Measurements from ENCODE around the gene ASPG.

ASPG gene

DNA sequence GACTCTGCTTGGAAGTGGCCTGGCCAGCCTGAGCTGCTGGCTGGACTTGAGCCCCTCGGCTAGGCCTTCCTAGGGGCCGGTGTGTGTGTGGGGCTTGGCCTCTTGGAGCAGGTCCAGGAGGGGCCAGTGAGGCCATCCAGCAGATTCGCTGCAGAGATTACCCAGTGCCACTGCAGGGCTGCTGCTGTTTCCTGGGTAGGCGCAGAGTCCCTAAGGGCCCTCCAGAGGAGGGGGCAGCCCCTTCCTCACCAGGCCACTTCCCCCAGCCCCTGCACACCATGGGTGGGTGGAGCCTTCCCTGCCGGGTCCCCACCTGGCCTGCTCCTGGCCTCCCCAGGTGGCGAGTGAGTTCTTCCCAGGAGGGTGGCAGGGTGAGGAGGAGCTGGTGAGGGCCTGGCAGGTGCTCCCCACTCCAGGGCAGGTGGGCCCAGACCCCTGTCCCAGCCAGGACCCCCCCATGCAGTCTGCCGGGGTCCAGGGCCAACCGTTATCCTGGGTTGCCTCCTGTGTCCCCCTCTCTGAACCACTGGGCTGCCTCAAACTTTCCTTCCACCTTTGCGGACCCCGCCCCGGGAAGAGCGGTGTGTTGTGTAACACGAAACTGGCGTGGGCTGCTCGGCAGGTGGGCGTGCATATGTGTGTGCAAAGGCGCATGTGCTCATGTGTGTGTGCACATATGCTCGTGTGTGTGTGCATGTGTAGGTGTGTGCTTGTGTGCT lies 25.1 kb downstream of the ASPG start:
- H3K4me3 ChIP-seq (ENCODE audit: low read depth in 1 of 2, low read length in 2 of 2) = no peak overlapping the region
- no peaks in the 10 kb centered on the region for H3K36me3 ChIP-seq (ENCODE audit: control insufficient read depth in 1 of 2, insufficient read depth in 2 of 2, low read length in 2 of 2)
- H3K9me3 ChIP-seq (ENCODE audit: control insufficient read depth in 1 of 2, low read length in 2 of 2) = no peaks in the 10 kb centered on the region
- H3K27me3 ChIP-seq (ENCODE audit: low read depth, low read length) = no peaks in the 10 kb centered on the region
- no peaks in the 10 kb centered on the region for H3K4me1 ChIP-seq (ENCODE audit: control insufficient read depth in 1 of 2, insufficient read depth in 2 of 2, low read length in 2 of 2)
- no peak overlapping the region for H3K27ac ChIP-seq (ENCODE audit: low read length)

DNA sequence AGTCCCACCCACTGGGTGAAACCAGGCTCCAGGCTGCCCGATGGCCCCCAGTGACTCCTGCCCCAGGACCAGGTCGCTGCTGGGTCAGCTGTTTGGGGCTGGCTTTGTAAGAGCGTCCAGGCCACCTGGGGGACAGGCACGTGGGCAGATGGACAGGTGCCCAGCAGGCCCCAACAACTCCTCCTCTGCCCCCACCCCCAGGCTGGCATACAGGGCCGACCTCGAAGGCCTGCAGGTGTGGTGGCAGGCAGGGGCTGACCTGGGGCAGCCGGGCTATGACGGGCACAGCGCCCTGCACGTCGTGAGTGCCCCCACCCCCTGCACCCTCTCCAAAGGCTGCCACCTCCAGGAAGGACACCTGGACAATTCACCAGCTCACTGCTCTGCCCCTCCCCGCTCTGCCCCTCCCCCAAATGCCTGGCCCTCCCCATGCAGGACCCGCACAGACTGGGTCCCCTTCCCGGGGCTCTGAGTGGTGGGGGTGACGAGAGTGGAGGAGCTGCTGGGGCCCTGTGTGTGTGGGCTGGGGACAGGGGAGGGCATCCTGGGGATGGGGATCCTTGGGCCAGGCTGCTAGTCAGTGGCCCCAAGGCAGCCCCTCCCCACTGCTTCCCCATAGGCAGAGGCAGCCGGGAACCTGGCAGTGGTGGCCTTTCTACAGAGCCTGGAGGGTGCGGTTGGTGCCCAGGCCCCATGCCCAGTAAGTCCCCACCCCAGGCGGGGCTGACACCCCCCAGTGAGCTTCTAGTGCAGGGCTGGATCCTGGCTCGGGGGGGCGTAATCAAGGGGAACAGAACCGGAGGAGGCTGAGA lies 26.0 kb downstream of the ASPG start:
- Histone ChIP-seq H3K9me3 (ENCODE audit: control insufficient read depth in 1 of 2, low read length in 2 of 2) (no peaks in the 10 kb centered on the region), H3K36me3 (ENCODE audit: control insufficient read depth in 1 of 2, insufficient read depth in 2 of 2, low read length in 2 of 2) (no peaks in the 10 kb centered on the region), H3K27ac (ENCODE audit: low read length) (no peak overlapping the region), H3K27me3 (ENCODE audit: low read depth, low read length) (peaks cover 5% of the 10 kb centered on the region), H3K4me1 (ENCODE audit: control insufficient read depth in 1 of 2, insufficient read depth in 2 of 2, low read length in 2 of 2) (peaks cover 0 to 6% of the 10 kb centered on the region in 2 donors), H3K4me3 (ENCODE audit: low read depth in 1 of 2, low read length in 2 of 2) (no peak overlapping the region)

DNA sequence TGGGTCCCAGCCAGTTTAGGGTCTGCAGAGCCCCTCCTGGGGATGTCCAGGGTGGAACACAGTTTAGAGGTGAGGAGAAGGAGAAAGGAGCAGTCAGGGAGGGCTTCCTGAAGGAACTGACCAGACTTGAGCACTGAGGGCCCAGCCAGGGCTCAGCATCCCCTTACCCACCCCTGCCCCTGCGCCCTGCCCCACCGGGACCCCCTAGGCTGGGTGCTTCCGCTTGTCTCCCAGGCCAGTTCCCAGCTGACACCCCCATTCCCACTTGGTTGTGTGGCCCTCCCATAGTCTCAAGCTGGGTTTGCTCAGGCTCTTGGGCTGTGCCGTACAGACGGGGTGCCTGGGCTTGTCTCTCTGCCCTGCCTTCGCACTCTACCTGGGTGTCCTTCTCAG lies 26.6 kb downstream of the ASPG start:
- Histone ChIP-seq H3K9me3 (ENCODE audit: control insufficient read depth in 1 of 2, low read length in 2 of 2) (no peaks in the 10 kb centered on the region), H3K4me3 (ENCODE audit: low read depth in 1 of 2, low read length in 2 of 2) (no peak overlapping the region), H3K27me3 (ENCODE audit: low read depth, low read length) (peaks cover 5% of the 10 kb centered on the region), H3K27ac (ENCODE audit: low read length) (no peak overlapping the region), H3K4me1 (ENCODE audit: control insufficient read depth in 1 of 2, insufficient read depth in 2 of 2, low read length in 2 of 2) (peaks cover 0 to 11% of the 10 kb centered on the region in 2 donors), H3K36me3 (ENCODE audit: control insufficient read depth in 1 of 2, insufficient read depth in 2 of 2, low read length in 2 of 2) (no peaks in the 10 kb centered on the region)

DNA sequence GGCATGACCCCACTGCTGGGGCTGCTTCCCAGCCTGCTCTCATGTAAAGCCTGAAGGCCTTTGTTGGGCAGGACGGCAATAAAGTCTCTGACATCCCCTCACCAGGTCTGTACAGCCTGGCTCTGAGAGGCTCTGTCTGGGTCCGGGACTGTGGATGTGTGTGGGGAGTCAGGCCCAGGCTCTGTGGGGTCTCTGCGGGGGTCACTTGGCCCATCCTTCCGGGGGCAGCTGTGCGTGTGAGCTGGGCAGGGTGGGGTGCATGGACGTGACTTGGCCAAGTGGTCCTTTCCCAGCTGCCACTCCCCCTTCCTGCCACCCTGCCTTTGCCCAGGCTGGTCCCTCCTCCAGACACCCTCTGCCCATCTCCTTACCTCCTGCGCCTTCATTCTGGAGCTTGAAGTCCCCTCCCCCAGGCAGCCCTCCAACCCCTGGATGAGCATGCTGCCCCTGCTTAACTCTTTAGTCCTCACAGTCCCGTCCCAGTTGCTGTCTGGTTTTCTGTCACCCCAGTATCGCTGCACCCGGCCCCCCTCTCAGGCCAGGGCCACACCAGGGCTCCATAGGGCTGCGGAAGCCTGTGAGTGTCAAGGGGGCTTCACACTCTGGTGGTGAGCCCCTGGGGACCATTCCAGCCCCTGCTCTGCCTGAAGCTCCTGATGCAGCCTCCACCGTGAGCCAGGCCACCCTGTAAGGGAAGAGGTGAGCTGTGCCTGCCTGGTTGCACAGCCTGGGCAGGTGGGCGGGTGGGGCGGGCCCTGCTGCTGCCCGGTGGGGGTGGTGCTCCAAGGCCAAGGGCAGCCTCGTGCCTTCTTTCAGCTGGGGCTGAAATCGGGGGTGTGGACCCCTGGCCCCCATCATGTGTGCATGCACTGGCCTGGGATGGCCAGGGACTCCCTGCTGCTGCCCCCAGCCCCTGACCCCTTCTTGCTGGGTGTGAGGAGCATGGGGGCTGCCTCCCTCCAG lies 27.4 kb downstream of the ASPG start:
- Histone ChIP-seq H3K9me3 (ENCODE audit: control insufficient read depth in 1 of 2, low read length in 2 of 2) (no peaks in the 10 kb centered on the region), H3K27ac (ENCODE audit: low read length) (no peak overlapping the region), H3K4me1 (ENCODE audit: control insufficient read depth in 1 of 2, insufficient read depth in 2 of 2, low read length in 2 of 2) (peaks cover 0 to 19% of the 10 kb centered on the region in 2 donors), H3K36me3 (ENCODE audit: control insufficient read depth in 1 of 2, insufficient read depth in 2 of 2, low read length in 2 of 2) (no peaks in the 10 kb centered on the region), H3K27me3 (ENCODE audit: low read depth, low read length) (peaks cover 5% of the 10 kb centered on the region), H3K4me3 (ENCODE audit: low read depth in 1 of 2, low read length in 2 of 2) (no peak overlapping the region)

DNA sequence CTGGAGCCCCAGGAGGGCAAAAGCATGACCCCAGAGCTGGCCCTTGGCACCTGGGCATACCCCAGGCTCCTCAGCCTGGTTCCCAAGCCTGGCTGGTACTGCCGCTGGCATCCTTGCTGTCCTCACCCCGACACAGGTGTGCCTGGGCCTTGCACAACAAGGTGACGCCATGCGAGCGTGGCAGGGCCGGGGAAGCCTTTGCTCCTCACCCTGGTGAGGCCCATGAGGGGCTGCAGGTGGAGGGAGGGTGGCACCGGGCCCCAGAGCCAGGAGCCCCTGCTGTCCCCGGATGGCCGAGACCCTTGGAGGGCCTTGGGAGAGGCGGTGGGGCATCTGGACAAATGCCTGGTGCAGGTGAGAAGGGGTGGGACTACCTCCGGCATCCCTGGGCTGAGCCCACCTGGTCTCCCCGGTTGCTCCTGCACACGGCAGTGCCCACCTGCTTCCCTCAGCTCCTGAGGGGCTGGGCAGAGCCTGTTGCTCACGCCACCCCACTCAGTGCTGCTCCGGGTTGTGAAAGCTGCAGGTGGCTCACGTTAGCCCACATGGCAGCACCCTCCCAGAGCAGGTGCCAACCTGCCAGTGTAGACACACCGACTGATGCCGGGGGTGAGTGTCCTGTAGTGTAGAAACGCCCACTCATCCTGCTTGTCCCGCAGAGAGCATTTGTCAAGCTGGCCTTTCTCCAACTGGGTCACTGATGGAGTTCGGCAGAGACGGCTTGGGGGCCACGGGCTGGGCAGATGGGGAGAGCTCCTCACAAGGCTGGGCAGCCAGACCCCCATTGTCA lies 28.3 kb downstream of the ASPG start:
- H3K27me3 ChIP-seq (ENCODE audit: low read depth, low read length) = peaks cover 12% of the 10 kb centered on the region
- no peaks in the 10 kb centered on the region for H3K9me3 ChIP-seq (ENCODE audit: control insufficient read depth in 1 of 2, low read length in 2 of 2)
- no peak overlapping the region for H3K27ac ChIP-seq (ENCODE audit: low read length)
- H3K4me1 ChIP-seq (ENCODE audit: control insufficient read depth in 1 of 2, insufficient read depth in 2 of 2, low read length in 2 of 2) = peaks cover 0 to 19% of the 10 kb centered on the region in 2 donors
- H3K4me3 ChIP-seq (ENCODE audit: low read depth in 1 of 2, low read length in 2 of 2) = no peak overlapping the region
- H3K36me3 ChIP-seq (ENCODE audit: control insufficient read depth in 1 of 2, insufficient read depth in 2 of 2, low read length in 2 of 2) = no peaks in the 10 kb centered on the region

DNA sequence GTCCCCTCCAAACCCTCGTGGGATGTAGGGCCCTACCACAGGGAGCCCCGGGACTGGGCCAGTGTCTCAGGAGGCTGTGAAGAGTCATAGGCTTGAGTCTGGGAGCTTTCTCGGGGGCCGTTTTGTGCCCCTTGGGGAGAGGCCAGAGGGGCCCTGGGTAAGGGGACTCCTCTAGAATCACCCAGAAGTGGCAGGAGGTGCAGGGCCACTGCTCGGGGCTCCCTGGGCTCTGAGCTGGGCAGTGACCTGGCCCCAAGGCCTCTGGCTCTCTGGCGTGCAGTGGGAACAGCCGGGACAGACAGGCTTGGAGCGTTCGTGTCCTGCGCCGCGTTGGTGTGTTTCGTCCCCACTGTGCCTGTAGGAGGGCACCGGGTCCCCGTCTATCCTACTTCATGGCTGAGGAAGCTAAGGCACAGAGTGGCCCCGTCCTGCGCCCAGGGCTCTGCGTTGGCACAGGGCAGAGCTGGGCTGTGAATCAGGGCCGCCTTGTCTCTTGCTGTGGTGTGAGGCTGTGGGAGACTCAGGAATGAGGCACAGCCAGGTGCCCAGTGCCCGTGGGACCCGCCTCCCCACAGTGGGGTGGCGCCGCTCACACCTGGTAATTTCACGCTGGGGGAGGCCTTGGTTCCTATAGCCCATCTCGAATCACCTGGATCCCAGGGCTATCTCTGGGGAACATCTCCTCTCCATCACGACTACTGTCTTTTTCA lies 29.1 kb downstream of the ASPG start:
- no peaks in the 10 kb centered on the region for H3K9me3 ChIP-seq (ENCODE audit: control insufficient read depth in 1 of 2, low read length in 2 of 2)
- H3K4me1 ChIP-seq (ENCODE audit: control insufficient read depth in 1 of 2, insufficient read depth in 2 of 2, low read length in 2 of 2) = peaks cover 0 to 19% of the 10 kb centered on the region in 2 donors
- no peak overlapping the region for H3K27ac ChIP-seq (ENCODE audit: low read length)
- H3K4me3 ChIP-seq (ENCODE audit: low read depth in 1 of 2, low read length in 2 of 2) = no peak overlapping the region
- H3K36me3 ChIP-seq (ENCODE audit: control insufficient read depth in 1 of 2, insufficient read depth in 2 of 2, low read length in 2 of 2) = no peaks in the 10 kb centered on the region
- peaks cover 16% of the 10 kb centered on the region for H3K27me3 ChIP-seq (ENCODE audit: low read depth, low read length)

DNA sequence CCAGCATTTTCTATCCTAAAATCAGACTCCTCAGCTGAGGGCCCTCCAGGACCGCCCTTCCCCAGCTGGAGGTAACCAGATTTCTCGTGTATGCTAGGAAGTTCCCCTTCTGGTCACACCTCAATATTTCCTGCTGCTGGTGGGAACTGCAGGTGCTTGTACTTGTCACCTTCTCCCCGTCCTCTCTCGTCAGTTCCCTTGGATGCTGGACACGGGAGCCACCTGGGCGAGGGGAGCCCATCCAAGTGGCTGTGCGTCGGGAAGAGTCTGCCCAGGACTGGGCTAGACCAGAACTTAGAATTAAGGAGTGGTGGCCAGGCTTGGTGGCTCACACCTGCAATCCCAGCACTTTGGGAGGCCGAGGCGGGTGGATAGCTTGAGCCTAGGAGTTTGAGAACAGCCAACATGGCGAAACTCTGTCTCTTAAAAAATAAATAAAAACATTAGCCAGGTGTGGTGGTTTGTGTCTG lies 29.7 kb downstream of the ASPG start:
- Histone ChIP-seq H3K36me3 (ENCODE audit: control insufficient read depth in 1 of 2, insufficient read depth in 2 of 2, low read length in 2 of 2) (no peaks in the 10 kb centered on the region), H3K4me3 (ENCODE audit: low read depth in 1 of 2, low read length in 2 of 2) (no peak overlapping the region), H3K27me3 (ENCODE audit: low read depth, low read length) (peaks cover 21% of the 10 kb centered on the region), H3K9me3 (ENCODE audit: control insufficient read depth in 1 of 2, low read length in 2 of 2) (no peaks in the 10 kb centered on the region), H3K4me1 (ENCODE audit: control insufficient read depth in 1 of 2, insufficient read depth in 2 of 2, low read length in 2 of 2) (peaks cover 0 to 19% of the 10 kb centered on the region in 2 donors), H3K27ac (ENCODE audit: low read length) (no peak overlapping the region)

DNA sequence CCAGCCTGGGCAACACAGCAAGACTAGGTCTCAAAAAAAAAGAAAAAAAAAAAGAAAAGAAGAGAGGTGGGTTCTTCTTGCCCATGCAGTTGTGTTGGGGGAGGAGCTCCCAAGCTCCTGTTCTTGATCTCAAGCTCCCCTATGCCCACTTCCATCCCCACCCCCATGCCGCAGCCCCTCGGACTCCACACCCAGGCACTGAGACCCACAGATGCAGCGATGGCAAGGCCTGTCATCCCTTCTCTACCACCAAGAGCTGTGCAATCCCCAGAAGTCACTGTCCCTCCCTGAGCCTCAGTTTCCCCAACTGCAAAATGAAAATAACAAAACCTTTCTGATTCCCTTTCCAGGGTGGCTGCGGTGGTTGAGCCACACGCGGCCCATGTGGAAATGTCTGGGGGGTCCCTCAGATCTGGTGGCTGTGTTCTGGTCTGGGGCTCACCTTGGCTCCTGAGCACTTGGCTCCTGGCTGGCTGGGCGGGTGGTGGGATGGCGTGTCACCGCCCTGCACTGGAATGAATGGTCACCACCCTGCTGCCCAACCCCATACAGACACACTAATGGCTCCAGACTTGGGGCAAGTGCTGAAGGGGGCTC lies 30.3 kb downstream of the ASPG start:
- peaks cover 0 to 19% of the 10 kb centered on the region in 2 donors for H3K4me1 ChIP-seq (ENCODE audit: control insufficient read depth in 1 of 2, insufficient read depth in 2 of 2, low read length in 2 of 2)
- H3K36me3 ChIP-seq (ENCODE audit: control insufficient read depth in 1 of 2, insufficient read depth in 2 of 2, low read length in 2 of 2) = no peaks in the 10 kb centered on the region
- no peak overlapping the region for H3K27ac ChIP-seq (ENCODE audit: low read length)
- H3K4me3 ChIP-seq (ENCODE audit: low read depth in 1 of 2, low read length in 2 of 2) = peak overlapping the region; percentile 21 to 68
- H3K9me3 ChIP-seq (ENCODE audit: control insufficient read depth in 1 of 2, low read length in 2 of 2) = no peaks in the 10 kb centered on the region
- H3K27me3 ChIP-seq (ENCODE audit: low read depth, low read length) = peaks cover 21% of the 10 kb centered on the region

DNA sequence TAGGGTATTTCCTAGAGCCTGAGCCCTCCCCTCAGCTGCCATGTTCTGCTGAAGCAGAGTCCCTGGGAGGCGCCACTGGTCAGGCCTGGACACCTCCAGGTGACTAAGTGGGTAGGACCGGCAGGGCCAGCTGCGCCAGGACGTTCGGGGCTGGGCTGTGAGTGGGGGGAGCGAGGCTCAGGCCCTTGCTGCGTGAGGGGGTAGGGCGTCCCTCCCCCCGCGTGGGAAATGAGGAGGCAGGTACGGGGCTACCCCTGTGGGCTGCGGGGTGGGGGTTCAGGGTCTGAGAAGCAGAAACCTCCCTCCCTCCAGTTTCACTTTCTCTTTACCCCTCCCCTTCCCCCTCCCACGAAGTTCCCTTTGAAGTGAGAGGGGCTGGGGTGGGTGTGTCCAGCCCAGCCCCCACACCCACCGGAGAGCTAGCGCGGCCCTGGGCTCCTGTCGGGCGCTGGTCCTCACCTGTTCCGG lies 30.8 kb downstream of the ASPG start:
- H3K27me3 ChIP-seq (ENCODE audit: low read depth, low read length) = peaks cover 21% of the 10 kb centered on the region
- H3K36me3 ChIP-seq (ENCODE audit: control insufficient read depth in 1 of 2, insufficient read depth in 2 of 2, low read length in 2 of 2) = no peaks in the 10 kb centered on the region
- H3K9me3 ChIP-seq (ENCODE audit: control insufficient read depth in 1 of 2, low read length in 2 of 2) = no peaks in the 10 kb centered on the region
- peak overlapping the region; percentile 21 to 68 for H3K4me3 ChIP-seq (ENCODE audit: low read depth in 1 of 2, low read length in 2 of 2)
- no peak overlapping the region for H3K27ac ChIP-seq (ENCODE audit: low read length)
- peaks cover 0 to 19% of the 10 kb centered on the region in 2 donors for H3K4me1 ChIP-seq (ENCODE audit: control insufficient read depth in 1 of 2, insufficient read depth in 2 of 2, low read length in 2 of 2)
